Measurements from ENCODE around the gene GPC1.
A peak's percentile ranks its signal among the peaks of the same experiment; 100 is the strongest.

The GPC1 gene

DNA sequence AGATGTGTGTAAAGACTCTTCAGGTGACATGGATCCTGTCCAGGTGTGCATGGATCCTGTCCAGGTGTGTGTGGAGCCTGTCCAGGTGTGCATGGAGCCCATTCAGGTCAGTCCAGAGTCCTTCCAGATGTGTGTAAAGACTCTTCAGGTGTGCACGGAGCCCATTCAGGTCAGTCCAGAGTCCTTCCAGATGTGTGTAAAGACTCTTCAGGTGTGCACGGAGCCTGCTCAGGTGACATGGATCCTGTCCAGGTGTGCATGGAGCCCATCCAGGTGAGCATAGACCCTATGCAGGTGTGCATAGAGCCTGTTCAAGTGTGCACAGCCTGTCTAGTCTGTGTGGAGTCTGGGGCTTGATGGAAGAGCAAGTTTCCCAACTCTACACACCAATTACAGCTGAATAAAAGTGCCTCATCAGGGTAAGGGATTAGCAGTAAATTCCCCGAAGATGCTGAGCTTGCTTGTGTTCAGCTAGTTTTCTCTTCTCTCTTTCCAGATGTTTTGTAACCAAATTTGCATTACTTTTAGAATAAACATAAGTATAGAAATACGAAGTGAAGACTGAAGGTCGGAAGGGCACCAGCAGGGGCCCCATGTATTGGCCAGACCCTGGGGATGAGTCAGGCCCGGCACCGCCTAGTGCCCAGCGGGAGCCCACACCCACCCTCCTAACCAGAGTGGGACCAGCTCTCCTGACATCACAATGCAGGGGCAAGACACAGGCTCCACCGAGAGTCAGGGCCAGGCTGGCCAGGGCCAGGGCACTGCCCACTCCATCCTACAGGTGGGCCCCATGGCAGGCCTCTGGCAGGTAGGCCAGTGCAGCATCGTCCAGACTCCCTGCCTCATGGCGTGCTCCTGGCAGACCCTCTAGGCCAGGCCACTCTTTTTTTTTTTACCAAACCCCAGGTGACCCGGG lies 38.6 kb upstream of the GPC1 start:
- DNase-seq (ENCODE audit: low read depth), result no peak

- no peak for DNase-seq (ENCODE audit: low read depth)
These were observed 37.9 kb upstream of the GPC1 start for GRCh38 chr2:240397542-240397916.

DNA sequence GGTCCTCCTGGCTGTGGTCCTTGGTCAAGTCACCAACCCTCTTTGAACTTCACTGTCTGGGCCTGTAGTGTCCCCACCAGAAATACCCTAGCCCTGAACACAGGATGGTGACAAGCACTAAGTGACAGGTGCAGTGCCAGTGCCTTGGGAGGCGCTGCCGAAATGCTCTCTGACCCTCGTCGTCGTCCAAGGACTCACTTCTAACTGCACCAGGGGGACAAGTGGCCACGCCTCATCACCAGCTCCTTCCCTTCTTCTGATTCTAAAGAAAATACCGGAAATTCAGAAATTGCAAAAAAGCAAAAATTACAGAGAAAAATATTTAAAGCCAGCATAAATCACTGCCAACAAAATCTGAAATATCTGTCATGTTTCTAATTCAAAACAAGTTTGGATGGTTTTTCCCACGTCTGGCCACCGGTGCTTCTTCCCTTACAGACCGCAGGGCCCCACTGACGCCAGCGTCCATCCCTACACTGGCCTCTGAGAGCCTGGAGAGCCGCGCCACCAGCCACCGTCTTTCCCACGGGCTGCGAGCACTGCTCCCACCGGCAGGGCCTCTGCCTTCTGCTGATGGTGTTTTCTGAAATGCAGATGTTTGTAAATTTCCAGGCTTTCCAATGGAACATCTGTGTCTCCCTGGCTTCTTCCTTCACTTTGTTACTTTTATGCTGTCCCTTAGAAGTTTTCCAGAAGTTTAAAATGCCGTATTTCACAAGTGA lies 37.4 kb upstream of the GPC1 start:
- no peak for DNase-seq (ENCODE audit: low read depth)

DNA sequence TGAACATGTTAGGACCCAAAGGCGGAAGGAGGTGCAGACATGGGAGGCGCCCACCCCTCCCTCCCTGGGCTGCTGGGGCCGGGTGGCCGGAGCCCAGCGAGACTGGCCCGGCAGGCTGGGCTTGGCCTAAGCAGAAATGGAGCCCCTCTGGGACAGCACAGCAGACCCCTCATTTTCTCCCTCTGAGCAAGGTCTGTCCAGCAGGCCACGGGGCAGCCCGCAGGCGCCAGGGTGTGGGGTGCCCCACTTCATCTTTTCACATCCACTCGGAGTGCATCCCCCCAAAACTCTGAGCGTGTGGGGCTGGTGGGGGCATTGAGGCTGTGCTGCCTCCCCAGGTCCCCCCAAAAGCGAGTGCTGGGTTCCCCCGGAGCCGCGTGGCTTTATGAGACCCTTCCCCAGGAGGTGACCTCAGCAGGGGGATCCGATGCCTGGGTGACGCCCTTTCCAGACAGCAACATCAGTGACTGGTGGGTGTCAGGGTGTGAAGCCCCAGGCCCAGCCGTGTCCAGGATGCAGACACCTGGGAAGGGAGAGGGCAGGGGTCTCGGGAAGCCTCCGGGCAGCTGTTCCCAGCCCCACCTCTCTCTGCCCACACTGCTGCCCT lies 36.7 kb upstream of the GPC1 start:
- DNase-seq (ENCODE audit: low read depth), result no peak

DNA sequence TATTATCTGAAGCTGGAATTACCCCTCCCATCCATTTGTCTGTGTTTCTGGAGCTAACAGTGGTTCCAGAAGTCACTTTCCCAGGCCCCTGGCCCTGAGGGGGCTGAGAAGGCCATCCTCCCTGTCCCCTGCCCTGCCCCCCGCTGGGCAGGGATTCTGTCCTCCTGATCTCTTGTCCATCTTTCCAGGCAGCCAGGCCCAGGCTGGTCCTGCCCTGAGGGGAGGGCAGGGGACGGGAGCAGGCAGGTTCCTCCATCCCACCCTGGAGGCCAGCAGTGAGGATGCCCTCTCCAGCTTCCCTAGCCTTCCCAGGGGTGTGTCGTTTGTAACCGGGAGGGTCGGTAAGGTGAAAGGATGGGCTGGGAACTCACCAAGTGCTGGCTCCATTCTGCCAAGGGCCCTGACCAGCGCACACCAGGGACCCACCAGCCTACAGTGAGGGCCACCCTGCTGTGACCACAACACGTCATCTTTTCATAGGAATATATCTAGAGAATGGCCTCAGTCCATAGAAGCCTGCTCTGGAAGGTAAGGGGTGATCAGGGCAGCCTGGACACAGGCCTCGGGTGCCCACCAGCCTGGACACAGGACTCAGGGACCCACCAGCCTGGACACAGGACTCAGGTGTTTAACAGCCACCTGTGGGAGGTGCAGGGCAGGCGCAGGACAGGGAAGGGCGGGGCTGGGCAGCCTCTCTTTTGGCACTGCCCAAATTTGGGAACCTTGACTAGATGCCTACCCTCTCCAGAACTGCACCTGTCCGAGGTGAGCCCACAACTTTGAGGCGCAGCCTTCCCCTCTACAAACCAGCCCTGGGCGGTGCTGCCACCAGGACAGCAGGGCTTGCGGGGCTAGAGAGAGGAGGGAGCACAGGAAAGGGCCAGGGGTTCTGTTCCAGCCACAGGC lies 35.8 kb upstream of the GPC1 start:
- DNase-seq (ENCODE audit: low read depth), result no peak

- peak; percentile 32 for DNase-seq (ENCODE audit: low read depth)
These were observed 34.9 kb upstream of the GPC1 start for GRCh38 chr2:240400371-240401161.

DNA sequence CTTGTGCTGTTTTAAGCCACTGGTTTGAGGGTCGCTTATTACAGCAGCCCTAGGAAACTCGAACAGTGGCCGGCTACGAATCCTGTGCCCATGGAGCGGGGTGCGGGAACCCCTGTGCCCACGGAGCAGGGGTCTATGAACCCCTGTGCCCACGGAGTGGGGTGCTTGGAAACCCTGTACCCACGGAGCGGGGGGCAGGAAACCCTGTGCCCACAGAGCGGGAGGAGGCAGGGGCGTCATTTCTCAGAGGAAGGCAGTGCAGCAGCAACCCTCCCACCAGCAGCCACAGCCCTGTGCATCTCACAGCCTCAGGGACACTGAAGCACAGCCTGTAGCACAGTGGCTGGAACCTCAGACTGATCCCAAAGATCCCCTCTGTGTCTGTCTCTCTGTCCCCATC lies 34.2 kb upstream of the GPC1 start:
- no peak for DNase-seq (ENCODE audit: low read depth)

DNA sequence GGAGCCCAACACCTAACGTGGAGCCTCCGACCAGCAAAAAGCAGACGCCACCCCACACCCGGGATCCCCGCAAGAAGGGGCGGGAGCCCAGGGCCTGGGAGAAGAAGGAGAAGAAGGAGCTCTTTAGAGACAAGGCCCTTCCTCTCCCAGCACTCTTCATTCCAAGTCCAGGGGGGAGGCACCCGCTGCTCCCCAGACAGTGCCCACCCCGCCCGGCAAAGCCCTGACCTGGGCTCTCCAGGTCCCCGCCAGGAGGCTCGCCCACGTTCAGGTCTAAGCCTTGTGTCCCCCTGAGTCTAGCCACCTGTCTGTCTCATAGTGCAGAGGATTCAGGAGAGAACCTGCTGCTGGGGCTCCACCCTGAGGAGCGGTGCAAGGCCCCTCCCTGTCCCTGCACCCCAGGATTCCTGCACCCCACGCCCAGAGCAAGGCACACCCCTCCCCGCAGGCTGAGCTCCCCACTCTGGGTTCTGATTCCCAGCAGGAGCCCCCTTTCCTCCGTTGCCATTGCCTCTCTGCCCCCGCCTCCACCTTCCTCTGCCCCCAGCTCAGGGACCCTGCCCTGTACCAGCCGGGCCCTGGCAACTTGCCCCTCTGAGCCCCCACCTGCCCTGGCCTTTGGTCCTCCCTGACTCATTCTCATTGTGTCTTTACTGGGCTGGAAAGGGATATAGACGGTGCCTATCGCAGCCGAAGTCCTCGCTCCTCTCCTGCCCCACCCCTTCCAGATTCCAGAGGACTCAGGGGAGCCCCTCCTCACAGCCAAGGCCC lies 33.5 kb upstream of the GPC1 start:
- DNase-seq (ENCODE audit: low read depth), result no peak

DNA sequence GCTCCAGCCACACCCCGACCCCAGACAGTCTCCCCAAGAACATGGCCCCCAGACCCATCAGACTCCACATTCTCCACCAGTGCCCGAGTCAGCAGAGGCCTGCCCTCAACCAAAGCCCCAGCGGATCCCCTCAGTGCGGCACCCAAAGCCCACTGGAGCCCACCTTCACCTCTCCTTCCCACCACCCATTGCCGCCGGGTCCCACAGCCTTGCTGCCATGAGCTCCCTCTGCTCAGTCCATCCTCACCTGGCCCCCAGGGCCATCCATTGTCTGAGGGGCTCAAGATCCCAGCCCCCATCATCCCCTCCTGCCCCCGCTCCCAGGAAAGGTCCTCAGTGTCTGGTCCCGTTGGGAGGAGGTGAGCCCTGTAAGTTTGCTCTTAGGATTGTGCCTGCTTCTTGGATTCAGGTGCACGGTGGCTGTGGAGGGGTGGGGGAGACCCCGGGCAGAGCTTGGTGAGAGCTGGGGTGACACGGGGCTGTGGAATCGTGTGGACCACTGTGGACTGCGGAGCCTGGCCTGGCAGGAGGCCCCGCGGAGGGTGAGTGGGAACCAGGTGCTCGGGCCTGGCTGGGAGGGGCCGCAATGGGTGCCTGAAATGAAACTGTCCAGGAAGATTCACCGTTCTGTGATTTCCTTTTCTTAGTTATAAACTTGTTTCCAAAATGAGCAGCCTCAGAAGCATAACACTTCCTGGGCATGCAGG lies 32.7 kb upstream of the GPC1 start:
- no peak for DNase-seq (ENCODE audit: low read depth)

DNA sequence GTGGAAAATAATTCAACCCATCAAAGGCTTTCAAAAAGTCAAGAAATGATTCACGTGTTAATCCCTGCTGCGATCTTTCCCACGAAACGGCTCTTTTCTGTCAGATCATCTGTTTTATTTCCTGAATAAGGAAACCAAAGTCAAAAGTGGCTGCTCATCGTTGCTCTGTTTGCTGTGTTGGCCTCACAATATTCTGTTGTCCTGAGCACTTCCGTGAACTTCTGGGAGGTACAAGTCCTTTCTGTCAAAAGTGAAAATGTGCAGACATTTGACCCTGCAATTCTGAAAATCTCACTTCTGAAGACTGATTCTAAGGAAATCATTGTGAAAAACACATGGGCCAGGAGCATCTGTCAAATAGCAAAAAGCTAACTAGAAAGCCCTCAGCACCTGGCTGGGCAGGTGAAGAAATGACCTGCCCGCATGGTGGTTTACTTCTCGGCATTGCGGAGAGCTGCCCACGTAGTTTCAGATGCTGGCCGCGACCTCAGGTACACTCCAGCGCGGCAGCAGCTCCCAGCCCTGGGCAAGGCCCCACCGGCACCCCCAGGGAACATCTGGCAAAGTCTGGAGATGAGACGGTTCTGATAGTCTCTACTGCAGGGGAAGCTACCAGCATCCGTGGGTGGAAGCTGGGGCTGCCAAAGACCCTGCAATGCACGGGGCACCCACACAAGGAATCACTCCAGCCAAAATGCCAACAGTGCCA lies 31.9 kb upstream of the GPC1 start:
- no peak for DNase-seq (ENCODE audit: low read depth)

DNA sequence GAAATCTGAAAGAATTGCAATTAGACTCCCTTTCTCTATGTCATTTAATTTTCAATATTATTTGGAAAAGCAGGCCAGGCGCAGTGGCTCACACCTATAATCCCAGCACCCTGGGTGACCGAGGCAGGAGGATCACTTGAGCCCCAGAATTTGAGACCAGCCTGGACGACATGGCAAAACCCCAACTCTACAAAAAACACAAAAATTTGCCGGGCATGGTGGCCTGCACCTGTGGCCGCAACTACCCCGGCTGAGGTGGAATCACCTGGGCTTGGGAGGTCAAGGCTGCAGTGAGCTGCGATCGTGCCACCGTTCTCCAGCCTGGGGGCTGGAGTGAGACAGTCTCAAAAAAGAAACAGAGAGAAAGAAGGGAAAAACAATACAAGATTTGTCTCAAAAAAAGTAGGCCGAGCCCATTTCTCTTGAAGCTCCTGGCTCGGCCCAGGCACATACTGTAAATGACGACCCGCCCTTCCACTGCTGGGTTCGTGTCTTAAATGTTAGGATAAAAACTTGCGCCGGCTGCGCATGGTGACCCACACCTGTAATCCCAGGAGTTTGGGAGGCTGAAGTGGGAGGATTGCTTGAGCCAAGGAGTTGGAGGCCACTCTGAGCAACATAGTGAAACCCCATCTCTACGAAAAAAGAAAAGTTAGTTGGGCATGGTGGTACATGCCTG lies 31.1 kb upstream of the GPC1 start:
- no peak for DNase-seq (ENCODE audit: low read depth)

- DNase-seq (ENCODE audit: low read depth), result no peak
These were observed 30.3 kb upstream of the GPC1 start for GRCh38 chr2:240405133-240405532.

- DNase-seq (ENCODE audit: low read depth), result no peak
These were observed 29.7 kb upstream of the GPC1 start for GRCh38 chr2:240405684-240406313.

DNA sequence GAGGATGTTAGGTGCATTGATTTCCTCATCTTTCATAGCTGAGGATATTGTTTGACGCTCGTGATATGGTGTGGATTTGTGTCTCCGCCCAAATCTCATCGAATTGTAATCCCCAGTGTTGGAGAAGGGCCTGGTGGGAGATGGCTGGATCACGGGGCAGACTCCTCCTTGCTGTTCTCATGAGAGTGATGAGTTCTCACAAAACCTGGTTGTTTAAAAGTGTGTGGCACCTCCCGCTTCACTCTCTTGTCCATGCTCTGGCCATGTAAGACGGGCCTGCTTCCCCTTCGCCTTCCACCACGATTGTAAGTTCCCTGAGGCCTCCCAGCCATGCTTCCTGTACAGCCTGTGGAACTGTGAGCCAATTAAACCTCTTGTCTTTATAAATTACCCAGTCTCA lies 28.4 kb upstream of the GPC1 start:
- DNase-seq (ENCODE audit: low read depth), result no peak

DNA sequence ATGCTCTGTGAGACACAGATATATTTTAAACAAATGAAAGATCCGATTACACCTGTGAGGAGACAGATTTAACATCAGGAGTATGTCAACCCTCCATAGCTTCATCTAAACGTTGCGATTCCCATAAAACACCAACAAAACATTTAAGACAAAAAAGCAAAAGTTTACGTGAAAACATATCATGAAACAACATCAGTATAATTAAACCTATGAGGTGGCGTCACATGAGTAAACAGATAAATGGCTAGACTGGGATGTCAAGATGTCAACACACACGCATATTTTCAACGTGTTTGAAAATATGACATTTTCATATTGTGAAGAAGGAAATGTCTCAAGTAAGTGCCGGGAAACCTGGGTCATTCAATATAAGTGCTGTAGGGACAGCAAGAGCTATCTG lies 25.5 kb upstream of the GPC1 start:
- DNase-seq (ENCODE audit: low read depth), result no peak

GRCh38 chr2:240410808-240411207 lies 24.7 kb upstream of the GPC1 start:
- no peak for DNase-seq (ENCODE audit: low read depth)

DNA sequence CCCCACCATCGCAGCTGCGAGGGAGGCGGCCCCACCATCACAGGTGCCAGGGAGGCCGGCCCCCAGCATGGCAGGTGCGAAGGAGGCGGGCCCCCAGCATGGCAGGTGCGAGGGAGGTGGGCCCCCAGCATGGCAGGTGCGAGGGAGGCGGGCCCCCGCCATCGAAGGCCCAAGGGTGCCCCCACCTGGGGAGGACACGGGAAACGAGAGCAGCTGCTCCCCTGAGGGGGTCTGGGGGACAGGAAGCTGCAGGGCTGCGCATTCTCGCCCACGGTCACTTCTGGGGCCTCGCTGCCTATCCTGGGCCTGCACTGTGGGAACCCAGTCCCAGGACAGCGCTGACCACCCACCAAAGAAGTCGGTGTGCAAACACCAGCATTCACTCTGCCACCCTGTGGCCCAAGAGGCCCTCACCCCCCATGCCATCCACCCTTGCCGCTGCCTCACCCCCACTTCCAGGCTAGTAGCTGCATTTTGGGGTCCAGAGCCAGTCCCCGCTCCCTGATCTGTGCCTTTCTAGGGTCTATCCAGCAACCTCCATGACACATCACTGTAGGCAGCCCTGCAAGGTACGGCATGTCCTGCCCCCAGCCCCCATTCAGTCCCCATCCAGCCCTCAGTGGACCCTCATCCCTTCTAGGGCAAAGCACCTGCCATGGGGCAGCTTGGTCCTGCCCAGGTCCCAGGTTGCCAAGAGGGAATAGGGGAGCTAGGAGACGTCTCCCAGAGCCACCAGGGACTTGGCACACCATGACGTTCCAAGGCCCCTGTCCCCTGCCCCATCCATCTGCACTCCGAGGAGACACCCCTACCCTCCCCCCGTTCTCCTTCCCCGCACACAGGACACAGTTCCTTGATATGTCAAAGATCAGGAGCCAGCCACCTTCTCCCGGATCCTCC lies 24.0 kb upstream of the GPC1 start:
- DNase-seq (ENCODE audit: low read depth), result no peak
